Endodermal cell (in vitro differentiated cells): ENCODE results near the gene UBR7. TPM values are rescaled to one million over a fixed set of nuclear protein-coding genes. Genes with fewer than 3 reads are reported as not detected.
"Not testable (repeated sequence)": the region's sequence is repeated elsewhere in the genome, so short reads cannot be mapped to it uniquely, and the experiment has no call there.

ENCODE experiments used
- DNase-seq: peaks from one replicate; pipeline ENCODE4 v3.0.0-alpha.2; 2017
- H3K27ac ChIP-seq: 2 replicates; pipeline ENCODE4 v1.5.1; 2013; ENCODE audit warnings: mild to moderate bottlenecking, low read depth, low read length, moderate library complexity
- H3K27me3 ChIP-seq: 2 replicates; pipeline ENCODE4 v1.6.1; 2013; ENCODE audit warnings: mild to moderate bottlenecking, low read length, moderate library complexity; ENCODE audit not compliant: insufficient read depth, control insufficient read depth, poor library complexity, severe bottlenecking
- H3K36me3 ChIP-seq: 2 replicates; pipeline ENCODE4 v1.7.0; 2013; ENCODE audit warnings: mild to moderate bottlenecking, low read length, moderate library complexity; ENCODE audit not compliant: control insufficient read depth, insufficient read depth
- H3K4me1 ChIP-seq: one replicate; pipeline ENCODE4 v1.7.0; 2013; ENCODE audit warnings: low read length; ENCODE audit not compliant: control insufficient read depth, insufficient read depth
- H3K4me3 ChIP-seq: 2 replicates; pipeline ENCODE4 v1.5.1; 2013; ENCODE audit warnings: mild to moderate bottlenecking, low read length, moderate library complexity
- H3K9ac ChIP-seq: 2 replicates; pipeline ENCODE4 v1.6.1; 2013; ENCODE audit warnings: mild to moderate bottlenecking, low read length, moderate library complexity; ENCODE audit not compliant: poor library complexity, severe bottlenecking; ENCODE audit errors: extremely low read depth
- H3K9me3 ChIP-seq: 2 replicates; pipeline ENCODE4 v1.6.1; 2013; ENCODE audit warnings: mild to moderate bottlenecking, low read length, moderate library complexity; ENCODE audit not compliant: control insufficient read depth
- H3K27ac Mint-ChIP-seq: 2 replicates; pipeline ENCODE4 v1.8.0; 2020; ENCODE audit warnings: mixed read lengths
- H3K27me3 Mint-ChIP-seq: 2 replicates; pipeline ENCODE4 v1.8.0; 2021; ENCODE audit warnings: mild to moderate bottlenecking, mixed read lengths; ENCODE audit not compliant: insufficient read depth
- H3K36me3 Mint-ChIP-seq: 2 replicates; pipeline ENCODE4 v1.8.0; 2020; ENCODE audit warnings: low read depth, mixed read lengths
- H3K4me1 Mint-ChIP-seq: 2 replicates; pipeline ENCODE4 v1.8.0; 2020; ENCODE audit warnings: mixed read lengths
- H3K4me3 Mint-ChIP-seq: 2 replicates; pipeline ENCODE4 v1.8.0; 2020; ENCODE audit warnings: mild to moderate bottlenecking, moderate library complexity, mixed read lengths
- H3K9me3 Mint-ChIP-seq: 2 replicates; pipeline ENCODE4 v1.8.0; 2020; ENCODE audit warnings: mild to moderate bottlenecking, mixed read lengths
- WGBS, 2 experiments: methylation state at CpG; one replicate each; pipeline versions ENCODE4 v1.1.5 to v1.1.7; 2013; ENCODE audit warnings: missing lambda C conversion rate in 2 of 2, mixed read lengths in 1 of 2; ENCODE audit not compliant: insufficient coverage in 1 of 2, insufficient read length in 1 of 2; 5-methylcytosine and 5-hydroxymethylcytosine counted together
- total RNA-seq, 2 donors: library from RNA; stranded (reverse); fragmentation: NEBNext Ultra II Directional in 1 of 2; extraction: Animal tissue kit (Norgen Biotek cat#: 25700) in 1 of 2; gene quantifications; 2 replicates in 1 of 2; 3 replicates in 1 of 2; pipeline ENCODE4 v1.2.1, GENCODE V29; 2021
- TF ChIP-seq, protein P1 (sequence below): fragments of 200-600 bp; sonication (generic); conservative IDR thresholded peaks from 2 replicates; pipeline ENCODE4 v1.5.0; 2021; ENCODE audit warnings: antibody characterized with exemption, mild to moderate bottlenecking

The UBR7 gene
- total RNA-seq, 2 donors from 2014 or later = 25.0 to 25.6 TPM

- not testable (repeated sequence) for H3K27ac Mint-ChIP-seq, H3K36me3 Mint-ChIP-seq, H3K9ac ChIP-seq, H3K9me3 ChIP-seq, H3K36me3 ChIP-seq, H3K27me3 ChIP-seq, DNase-seq, H3K4me1 ChIP-seq, H3K9me3 Mint-ChIP-seq, H3K27me3 Mint-ChIP-seq, H3K27ac ChIP-seq, H3K4me3 Mint-ChIP-seq, H3K4me3 ChIP-seq, H3K4me1 Mint-ChIP-seq
- WGBS, 2 experiments = 85 to 100% methylated on average over 1 to 6 of the region's 6 CpGs
These were observed 37.4 kb upstream of the UBR7 start for GRCh38 chr14:93169619-93170018.

GRCh38 chr14:93170141-93170540 is 36.9 kb upstream of the UBR7 start:
- not testable (repeated sequence) for H3K36me3 Mint-ChIP-seq, H3K4me1 ChIP-seq, H3K27me3 ChIP-seq, H3K27ac ChIP-seq, H3K27me3 Mint-ChIP-seq, H3K9ac ChIP-seq, H3K4me3 Mint-ChIP-seq, H3K9me3 Mint-ChIP-seq, H3K9me3 ChIP-seq, H3K36me3 ChIP-seq, H3K4me1 Mint-ChIP-seq, DNase-seq, H3K27ac Mint-ChIP-seq, H3K4me3 ChIP-seq
- 93 to 96% methylated on average over 4 to 20 of the region's 20 CpGs for WGBS, 2 experiments

GRCh38 chr14:93171376-93171775 is 35.7 kb upstream of the UBR7 start:
- Mint-ChIP-seq H3K9me3 (no peaks in the 10 kb centered on the region), H3K27me3 (no peaks in the 10 kb centered on the region), H3K4me3 (no peak overlapping the region), H3K36me3 (no peaks in the 10 kb centered on the region), H3K27ac (no peak overlapping the region), H3K4me1 (peaks cover 3% of the 10 kb centered on the region)
- no peak overlapping the region for H3K4me3 ChIP-seq
- WGBS, 2 experiments = 95 to 97% methylated on average over 3 to 4 of the region's 4 CpGs
- no peak overlapping the region for H3K9ac ChIP-seq
- DNase-seq = no peak
- H3K4me1 ChIP-seq = peaks cover 5% of the 10 kb centered on the region
- H3K36me3 ChIP-seq = no peaks in the 10 kb centered on the region
- H3K9me3 ChIP-seq = no peaks in the 10 kb centered on the region
- no peaks in the 10 kb centered on the region for H3K27me3 ChIP-seq
- TF ChIP-seq, protein P1, sequence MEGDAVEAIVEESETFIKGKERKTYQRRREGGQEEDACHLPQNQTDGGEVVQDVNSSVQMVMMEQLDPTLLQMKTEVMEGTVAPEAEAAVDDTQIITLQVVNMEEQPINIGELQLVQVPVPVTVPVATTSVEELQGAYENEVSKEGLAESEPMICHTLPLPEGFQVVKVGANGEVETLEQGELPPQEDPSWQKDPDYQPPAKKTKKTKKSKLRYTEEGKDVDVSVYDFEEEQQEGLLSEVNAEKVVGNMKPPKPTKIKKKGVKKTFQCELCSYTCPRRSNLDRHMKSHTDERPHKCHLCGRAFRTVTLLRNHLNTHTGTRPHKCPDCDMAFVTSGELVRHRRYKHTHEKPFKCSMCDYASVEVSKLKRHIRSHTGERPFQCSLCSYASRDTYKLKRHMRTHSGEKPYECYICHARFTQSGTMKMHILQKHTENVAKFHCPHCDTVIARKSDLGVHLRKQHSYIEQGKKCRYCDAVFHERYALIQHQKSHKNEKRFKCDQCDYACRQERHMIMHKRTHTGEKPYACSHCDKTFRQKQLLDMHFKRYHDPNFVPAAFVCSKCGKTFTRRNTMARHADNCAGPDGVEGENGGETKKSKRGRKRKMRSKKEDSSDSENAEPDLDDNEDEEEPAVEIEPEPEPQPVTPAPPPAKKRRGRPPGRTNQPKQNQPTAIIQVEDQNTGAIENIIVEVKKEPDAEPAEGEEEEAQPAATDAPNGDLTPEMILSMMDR = no peak
- no peak overlapping the region for H3K27ac ChIP-seq

DNA sequence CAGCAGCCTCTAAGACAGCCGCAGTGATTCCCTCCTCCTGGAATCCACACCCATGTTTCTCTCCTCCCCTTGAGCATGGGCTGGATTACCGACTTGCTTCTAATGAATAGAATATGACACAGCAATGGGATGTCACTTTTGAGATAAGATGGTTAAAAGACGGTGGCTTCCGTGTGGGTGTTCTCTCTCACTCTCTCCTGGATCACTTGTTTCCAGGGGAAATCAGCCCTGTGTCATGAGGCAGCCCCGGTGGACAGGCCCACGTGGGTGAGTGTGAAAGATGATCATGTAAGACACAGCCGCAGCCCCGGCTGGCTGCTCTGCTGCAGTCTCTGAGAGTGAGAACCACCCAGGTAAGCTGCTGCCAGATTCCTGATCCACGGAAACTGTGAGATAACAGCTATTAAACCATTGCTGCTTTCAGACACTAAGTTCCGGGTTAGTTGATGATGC is 33.1 kb upstream of the UBR7 start:
- Mint-ChIP-seq H3K4me1 (peaks cover 3% of the 10 kb centered on the region), H3K27me3 (no peaks in the 10 kb centered on the region), H3K27ac (no peak overlapping the region), H3K36me3 (no peaks in the 10 kb centered on the region), H3K4me3 (no peak overlapping the region), H3K9me3 (no peaks in the 10 kb centered on the region)
- TF ChIP-seq, protein P1 = no peak
- DNase-seq = no peak
- Histone ChIP-seq H3K9me3 (no peaks in the 10 kb centered on the region), H3K4me1 (peaks cover 5% of the 10 kb centered on the region), H3K4me3 (no peak overlapping the region), H3K27me3 (no peaks in the 10 kb centered on the region), H3K9ac (no peak overlapping the region), H3K27ac (no peak overlapping the region), H3K36me3 (no peaks in the 10 kb centered on the region)
- WGBS, 2 experiments = 73 to 78% methylated on average over 8 to 10 of the region's 10 CpGs

DNA sequence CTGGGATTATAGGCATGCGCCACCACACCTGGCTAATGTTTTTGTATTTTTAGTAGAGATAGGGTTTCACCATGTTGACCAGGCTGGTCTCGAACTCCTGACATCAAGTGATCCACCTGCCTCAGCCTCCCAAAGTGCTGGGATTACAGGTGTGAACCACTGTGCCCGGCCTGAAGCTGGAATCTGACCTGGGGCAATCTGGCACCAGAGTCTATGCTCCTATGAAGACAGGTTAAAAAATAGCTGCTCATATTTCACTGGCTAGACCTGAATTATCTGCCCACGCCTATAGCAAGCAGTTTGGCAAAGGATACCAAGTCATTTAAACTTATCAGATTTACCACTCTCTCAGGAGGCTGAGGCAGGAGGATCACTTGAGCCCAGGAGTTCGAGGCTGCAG is 32.3 kb upstream of the UBR7 start:
- not testable (repeated sequence) for H3K27me3 ChIP-seq, H3K9ac ChIP-seq, H3K36me3 Mint-ChIP-seq, DNase-seq, H3K4me3 ChIP-seq, H3K4me1 ChIP-seq, H3K27me3 Mint-ChIP-seq, H3K27ac ChIP-seq, H3K9me3 Mint-ChIP-seq, H3K9me3 ChIP-seq, H3K4me1 Mint-ChIP-seq, H3K27ac Mint-ChIP-seq, H3K4me3 Mint-ChIP-seq, H3K36me3 ChIP-seq
- 85 to 93% methylated on average over 4 to 5 of the region's 5 CpGs for WGBS, 2 experiments
